Esophagus squamous epithelium (tissue), 5 donors: Measurements from ENCODE around the gene KTI12. TPM values are rescaled to one million over a fixed set of nuclear protein-coding genes. Genes with fewer than 3 reads are reported as not detected.

Experiments
- DNase-seq: peaks from one replicate; lab custom pipeline; 2025; lab: John Stamatoyannopoulos, UW
- H3K27ac ChIP-seq, 4 donors: fragments of 200-600 bp; sonication (generic); one replicate each; pipeline ENCODE4 v1.5.1; 2016 to 2019; ENCODE audit warnings: mild to moderate bottlenecking in 1 of 4
- H3K27me3 ChIP-seq, 4 donors: fragments of 200-600 bp; sonication (generic); 1 replicate in 3 of 4; 2 replicates in 1 of 4; pipeline versions ENCODE4 v1.5.1 to v1.6.0; 2017 to 2021; ENCODE audit warnings: antibody characterized with exemption in 1 of 4
- H3K36me3 ChIP-seq, 3 donors: fragments of 200-600 bp; sonication (generic); one replicate each; pipeline ENCODE4 v1.5.1; 2016 to 2019
- H3K4me1 ChIP-seq, 3 donors: fragments of 200-600 bp; sonication (generic); one replicate each; pipeline ENCODE4 v1.5.1; 2017 to 2019
- H3K4me3 ChIP-seq, 4 donors: fragments of 200-600 bp; sonication (generic); 1 replicate in 3 of 4; 2 replicates in 1 of 4; pipeline ENCODE4 v1.5.1; 2016 to 2019; ENCODE audit warnings: mild to moderate bottlenecking in 2 of 4, moderate library complexity in 1 of 4
- H3K9me3 ChIP-seq, 3 donors: fragments of 200-600 bp; sonication (generic); one replicate each; pipeline ENCODE4 v1.5.1; 2016 to 2019
- CTCF ChIP-seq, 6 experiments: fragments of 450-650 bp in 4 of 6; fragments of 200-600 bp in 2 of 6; sonication (generic) in 2 of 6; IDR thresholded peaks; one replicate each; pipeline ENCODE4 v1.5.1; 2016 to 2019; ENCODE audit warnings: antibody characterized with exemption in 6 of 6, mild to moderate bottlenecking in 4 of 6, moderate library complexity in 4 of 6
- POLR2A ChIP-seq, 4 donors: fragments of 450-650 bp; IDR thresholded peaks; one replicate each; pipeline ENCODE4 v1.6.1; 2017; ENCODE audit warnings: antibody characterized with exemption in 4 of 4, mild to moderate bottlenecking in 4 of 4, moderate library complexity in 3 of 4
- WGBS, 2 donors: methylation state at CpG; one replicate each; pipeline ENCODE4 v1.1.5; 2018; 5-methylcytosine and 5-hydroxymethylcytosine counted together
- intact Hi-C: fragments of 100-400 bp; cut with DNase I; formaldehyde crosslinking; loops from one replicate; pipeline ENCODE4 v1.15.0; 2022
- total RNA-seq, 4 donors: library from RNA; depleted of rRNA; stranded (reverse); fragments of >200 nt; gene quantifications; one replicate each; pipeline ENCODE4 v1.1.0, GENCODE V29; 2016
- donor health status: DM: yes; HTN: yes; CAD: no.

The KTI12 gene
- total RNA-seq, 4 donors from 2014 or later = 4.8 to 8.6 (median 7.7) TPM

- Histone ChIP-seq H3K27ac (no peak overlapping the region), H3K27me3 (peaks cover 0 to 44% (median 0%) of the 10 kb centered on the region in 4 donors), H3K4me3 (no peak overlapping the region), H3K9me3 (no peaks in the 10 kb centered on the region), H3K36me3 (no peaks in the 10 kb centered on the region), H3K4me1 (no peaks in the 10 kb centered on the region)
- TF ChIP-seq CTCF (IDR thresholded peaks at IDR 0.05) (no peak), POLR2A (IDR thresholded peaks at IDR 0.05) (no peak)
- no peak for DNase-seq
- 51% methylated on average over 4 of the region's 4 CpGs for WGBS, 2 donors
- intact Hi-C loops = loop anchor here (5.0 kb wide), 1 partner anchor 107 kb away; no protein-coding TSS in a partner anchor
Observed at GRCh38 chr1:52003877-52004276, 29.7 kb downstream of the KTI12 start.

GRCh38 chr1:52002038-52002917 lies 31.3 kb downstream of the KTI12 start:
- Histone ChIP-seq H3K4me1 (no peaks in the 10 kb centered on the region), H3K36me3 (no peaks in the 10 kb centered on the region), H3K27me3 (peaks cover 0 to 41% (median 0%) of the 10 kb centered on the region in 4 donors), H3K4me3 (no peak overlapping the region), H3K9me3 (no peaks in the 10 kb centered on the region), H3K27ac (no peak overlapping the region)
- 51 to 52% methylated on average over 9 of the region's 9 CpGs for WGBS, 2 donors
- no peak for DNase-seq
- TF ChIP-seq POLR2A (IDR thresholded peaks at IDR 0.05) = no peak
- peak; percentile 63 to 93 (median 92) for TF ChIP-seq CTCF (IDR thresholded peaks at IDR 0.05)
- intact Hi-C loops = loop anchor here (5.0 kb wide), 1 partner anchor 105 kb away; no protein-coding TSS in a partner anchor

- Histone ChIP-seq H3K36me3 (no peaks in the 10 kb centered on the region), H3K4me3 (no peak overlapping the region), H3K9me3 (no peaks in the 10 kb centered on the region), H3K27me3 (peaks cover 0 to 18% (median 0%) of the 10 kb centered on the region in 4 donors), H3K4me1 (no peaks in the 10 kb centered on the region), H3K27ac (no peak overlapping the region)
- no peak for DNase-seq
- no peak for TF ChIP-seq CTCF (IDR thresholded peaks at IDR 0.05)
- no peak for TF ChIP-seq POLR2A (IDR thresholded peaks at IDR 0.05)
- 46 to 60% methylated on average over 1 of the region's 1 CpG for WGBS, 2 donors
- intact Hi-C loops = no loop called here
Observed at GRCh38 chr1:51998701-51999100, 34.9 kb downstream of the KTI12 start.

- H3K36me3 ChIP-seq = no peaks in the 10 kb centered on the region
- no peaks in the 10 kb centered on the region for H3K9me3 ChIP-seq
- H3K27ac ChIP-seq = no peak overlapping the region
- intact Hi-C loops = no loop called here
- no peak for DNase-seq
- H3K27me3 ChIP-seq = peaks cover 0 to 18% (median 0%) of the 10 kb centered on the region in 4 donors
- no peak for TF ChIP-seq CTCF (IDR thresholded peaks at IDR 0.05)
- no peak for TF ChIP-seq POLR2A (IDR thresholded peaks at IDR 0.05)
- no peaks in the 10 kb centered on the region for H3K4me1 ChIP-seq
- no peak overlapping the region for H3K4me3 ChIP-seq
- WGBS, 2 donors = 53 to 69% methylated on average over 5 of the region's 5 CpGs
Observed at GRCh38 chr1:51997974-51998382, 35.6 kb downstream of the KTI12 start.

GRCh38 chr1:51990478-51990965 lies 43.1 kb downstream of the KTI12 start, which contains the start of gene RAB3B:
Gene RAB3B (minus strand): TSS chr1:51990700. CDS start chr1:51977117, 13,583 bp downstream.
- no peak for TF ChIP-seq CTCF (IDR thresholded peaks at IDR 0.05)
- no peak for TF ChIP-seq POLR2A (IDR thresholded peaks at IDR 0.05)
- intact Hi-C loops = no loop called here
- no peak for DNase-seq
- peaks cover 3 to 11% (median 7%) of the 10 kb centered on the region in 3 donors for H3K4me1 ChIP-seq
- no peaks in the 10 kb centered on the region for H3K36me3 ChIP-seq
- peak within 1 kb of the TSS; percentile 20 to 68 (median 42) for H3K4me3 ChIP-seq
- H3K27me3 ChIP-seq = peaks cover 5 to 67% (median 6%) of the 10 kb centered on the region in 4 donors
- 0% methylated on average over 4 to 6 of the region's 46 CpGs for WGBS, 2 donors
- no peak within 1 kb of the TSS for H3K27ac ChIP-seq
- no peaks in the 10 kb centered on the region for H3K9me3 ChIP-seq
